Keratinocyte (primary cell): ENCODE measurements around the gene EFEMP1.

Experiments used
- CTCF ChIP-seq, 3 experiments: IDR thresholded peaks in 1 of 3; conservative IDR thresholded peaks in 1 of 3; optimal IDR thresholded peaks in 1 of 3; 2 replicates in 2 of 3; 3 replicates in 1 of 3; pipeline versions ENCODE3 to v1.5.1; 2011; ENCODE audit warnings: low read length in 3 of 3, mild to moderate bottlenecking in 3 of 3, moderate library complexity in 2 of 3, control low read depth in 1 of 3, inconsistent platforms in 1 of 3; ENCODE audit not compliant: insufficient read depth in 2 of 3; ENCODE audit errors: extremely low read depth in 1 of 3
- EZH2 ChIP-seq: IDR thresholded peaks from one replicate; pipeline ENCODE4 v1.6.1; 2012; ENCODE audit warnings: inconsistent platforms, mild to moderate bottlenecking, low read length, moderate library complexity

- no peak for TF ChIP-seq CTCF (optimal IDR thresholded peaks at IDR 0.05 in 1 of 3, IDR thresholded peaks at IDR 0.05 in 1 of 3, conservative IDR thresholded peaks at IDR 0.05 in 1 of 3; ENCODE audit: extremely low read depth in 1 of 3, insufficient read depth in 2 of 3, low read length in 3 of 3)
- no peak for TF ChIP-seq EZH2
Observed at GRCh38 chr2:55949613-55950012, 26.0 kb upstream of the EFEMP1 start.
